GM15510 (cell line): ENCODE results near the gene NEDD9.

Experiments
- POLR2A ChIP-seq: IDR thresholded peaks from 3 replicates; pipeline ENCODE4 v1.6.1; 2011; ENCODE audit warnings: borderline replicate concordance; ENCODE audit not compliant: insufficient read length; ENCODE audit errors: extremely low read depth

Gene NEDD9

DNA sequence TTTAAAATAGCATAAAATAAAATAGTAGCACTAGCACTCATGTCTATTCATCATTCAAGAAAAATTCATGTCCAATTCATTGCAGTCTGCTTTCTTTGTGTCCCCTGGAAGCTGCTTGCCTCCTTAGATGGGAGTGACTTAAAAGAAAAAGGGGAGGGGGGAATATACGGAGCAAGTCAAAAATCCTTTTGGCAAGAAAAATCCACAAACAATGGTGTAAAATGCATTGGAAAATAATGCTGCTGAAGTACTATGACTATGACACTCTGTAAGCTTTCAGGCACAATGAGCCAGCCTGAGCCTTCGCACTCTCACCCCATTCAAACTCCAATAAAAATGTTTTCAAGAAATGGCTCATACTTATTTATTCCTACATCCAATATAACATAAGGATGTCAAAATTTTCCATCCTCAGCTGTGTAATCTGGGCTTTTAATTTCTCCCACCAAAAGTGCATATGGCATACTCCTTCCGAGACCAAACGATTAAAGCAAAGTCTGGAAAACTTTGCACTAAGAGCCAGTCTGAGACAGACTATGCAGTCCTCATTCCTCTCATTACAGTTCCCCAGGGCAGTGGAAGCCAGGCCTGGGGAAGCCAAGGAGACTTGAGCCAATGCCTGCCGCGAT, 790 bp downstream of the NEDD9 start:
- no peak for TF ChIP-seq POLR2A

DNA sequence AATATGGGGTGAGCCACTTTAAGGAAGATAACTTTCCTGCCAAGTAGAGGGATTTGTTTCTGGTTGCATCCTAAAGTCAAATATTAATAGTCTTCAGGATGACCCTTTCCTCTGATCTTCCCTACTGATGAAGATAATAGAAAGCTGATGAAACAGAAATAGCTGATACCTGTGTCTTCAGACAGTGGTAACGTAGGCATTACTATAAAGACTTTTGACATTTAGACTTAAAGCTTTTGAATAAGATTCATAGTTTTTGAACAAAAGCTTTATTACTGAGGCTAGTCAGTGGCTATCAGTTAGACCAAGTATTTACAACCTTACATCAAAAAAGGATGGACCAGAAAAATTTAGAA, 1.4 kb downstream of the NEDD9 start:
- no peak for TF ChIP-seq POLR2A

DNA sequence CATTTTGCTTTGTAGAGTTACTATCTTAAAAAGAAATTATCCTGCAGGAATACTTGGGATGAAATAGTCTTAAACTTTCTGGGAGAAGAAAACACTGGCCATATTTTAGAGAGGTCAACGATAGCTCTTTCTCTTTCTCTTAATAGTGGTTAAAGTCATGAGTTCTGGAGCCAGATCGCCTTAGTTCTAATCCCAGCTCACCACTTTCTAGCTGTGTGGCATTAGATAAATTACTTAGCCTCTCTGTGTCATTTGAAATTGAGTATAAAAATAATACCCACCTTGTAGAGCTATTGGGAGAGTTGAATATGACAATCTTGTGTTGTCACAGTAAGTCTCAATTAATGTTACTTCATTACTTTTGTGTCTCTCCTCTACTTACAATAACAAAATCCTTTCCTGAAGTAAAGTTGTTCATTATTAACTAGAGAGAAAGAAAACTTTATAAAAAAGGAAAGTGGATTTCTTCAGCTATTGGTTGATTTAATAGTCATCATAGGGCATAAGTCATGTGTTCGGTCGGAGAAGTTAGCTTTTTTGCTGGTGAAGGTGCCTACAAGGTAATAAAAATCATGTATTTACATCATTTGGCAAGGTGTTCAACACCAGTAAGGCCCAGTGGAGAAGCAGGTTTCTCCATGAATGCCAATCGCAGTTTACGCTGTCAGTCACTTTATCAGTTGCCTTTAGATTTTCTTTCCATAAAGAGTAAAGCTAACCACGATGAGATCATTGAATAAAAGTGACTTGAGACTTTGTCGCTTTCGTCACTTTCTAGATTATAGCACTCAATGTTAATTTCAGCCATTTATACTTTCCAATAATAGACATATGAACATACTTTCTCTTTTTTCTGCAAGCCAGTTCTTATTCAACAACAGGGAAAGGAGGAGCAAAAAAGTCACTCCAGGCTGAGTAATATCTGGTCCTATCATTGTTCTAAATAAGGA, 2.0 kb downstream of the NEDD9 start:
- no peak for TF ChIP-seq POLR2A

DNA sequence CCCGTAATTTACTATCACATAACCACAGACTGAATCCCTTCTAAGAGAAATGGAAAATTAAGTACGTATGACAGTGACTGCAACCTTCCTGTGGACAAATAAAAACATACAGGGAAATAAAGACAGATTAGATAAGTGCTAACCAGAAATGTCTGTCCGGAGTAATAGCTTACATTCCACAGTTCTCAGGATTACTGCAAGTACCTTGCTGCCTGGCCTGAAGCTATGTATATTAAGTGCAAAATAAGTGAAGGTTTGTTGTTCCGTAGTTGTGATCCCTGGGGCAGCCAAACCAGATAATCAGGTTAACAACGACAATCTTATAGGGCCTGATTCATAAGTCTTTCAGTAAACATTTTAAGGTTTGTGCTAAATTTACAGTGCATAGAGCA, 2.8 kb downstream of the NEDD9 start:
- TF ChIP-seq POLR2A: no peak

DNA sequence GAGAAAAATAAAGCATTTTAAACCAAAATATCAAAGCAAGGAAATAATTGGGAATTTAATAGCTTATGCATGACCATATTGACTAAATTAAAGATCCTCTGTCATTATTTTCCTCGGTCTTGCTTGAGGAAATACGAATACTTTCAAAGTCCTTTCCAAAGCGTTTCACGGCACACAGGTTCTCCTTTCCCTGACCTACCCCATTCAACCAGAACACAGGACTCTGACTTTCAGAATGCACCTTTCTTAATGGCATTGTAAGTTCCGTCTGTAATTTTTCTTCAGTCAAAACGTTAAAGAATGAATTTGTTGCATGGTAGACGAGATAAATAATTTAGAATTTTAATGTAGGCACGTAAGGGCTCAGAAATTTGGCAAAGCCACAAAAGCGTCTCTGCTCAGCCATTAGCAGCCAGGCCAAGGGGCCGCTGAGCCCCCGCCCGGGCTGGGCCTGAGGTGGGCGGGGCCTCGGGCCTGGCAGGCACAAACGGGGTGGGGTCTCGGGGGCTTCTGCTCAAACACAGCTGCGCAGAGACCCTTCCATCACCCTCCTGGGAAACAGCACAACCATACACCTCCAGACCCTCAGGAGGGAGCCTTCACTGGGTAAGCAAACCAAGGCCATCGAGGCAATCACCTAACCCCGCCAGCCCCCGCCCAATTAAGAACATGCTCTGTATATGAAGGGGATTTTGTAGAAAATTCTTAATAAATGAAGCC, 3.4 kb downstream of the NEDD9 start:
- no peak for TF ChIP-seq POLR2A

DNA sequence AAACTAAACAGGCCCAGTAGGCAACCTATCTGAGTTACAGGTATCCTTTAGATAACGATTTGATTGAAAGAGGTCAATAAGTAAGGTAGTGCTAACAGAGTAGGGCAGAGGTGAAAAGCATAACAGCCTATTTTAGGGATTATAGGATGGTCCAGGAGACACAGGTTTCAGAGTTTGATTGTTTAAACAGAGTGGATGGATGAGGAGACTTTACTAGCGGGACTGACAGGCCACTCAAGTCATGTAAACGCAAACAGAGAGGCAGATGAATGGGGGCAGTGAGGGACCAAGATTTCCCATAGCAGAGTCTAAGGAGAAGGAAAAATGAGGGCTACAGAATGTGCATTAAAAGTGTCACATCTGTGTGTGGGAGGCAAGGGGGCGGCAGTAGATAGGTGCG, 4.8 kb downstream of the NEDD9 start:
- TF ChIP-seq POLR2A: no peak

DNA sequence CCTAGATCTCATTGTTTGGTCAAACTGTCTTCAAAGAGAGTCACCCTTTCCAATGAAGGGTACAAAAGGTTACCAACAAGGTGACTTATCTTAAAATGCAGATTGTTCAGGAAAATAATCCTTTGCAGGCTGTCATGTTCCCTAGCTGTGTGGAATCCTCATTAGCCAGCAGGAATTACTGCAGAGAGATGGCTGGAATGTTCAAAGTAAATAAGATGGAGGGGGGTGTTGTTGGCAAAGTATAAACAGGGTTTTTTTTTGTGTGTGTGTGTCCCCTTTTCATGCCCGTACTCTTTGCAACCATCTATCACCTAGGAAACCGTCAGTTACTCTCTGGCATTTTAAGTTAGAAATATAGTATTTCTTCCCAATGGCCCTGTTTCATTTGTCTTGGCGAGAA, 6.5 kb downstream of the NEDD9 start:
- no peak for TF ChIP-seq POLR2A

DNA sequence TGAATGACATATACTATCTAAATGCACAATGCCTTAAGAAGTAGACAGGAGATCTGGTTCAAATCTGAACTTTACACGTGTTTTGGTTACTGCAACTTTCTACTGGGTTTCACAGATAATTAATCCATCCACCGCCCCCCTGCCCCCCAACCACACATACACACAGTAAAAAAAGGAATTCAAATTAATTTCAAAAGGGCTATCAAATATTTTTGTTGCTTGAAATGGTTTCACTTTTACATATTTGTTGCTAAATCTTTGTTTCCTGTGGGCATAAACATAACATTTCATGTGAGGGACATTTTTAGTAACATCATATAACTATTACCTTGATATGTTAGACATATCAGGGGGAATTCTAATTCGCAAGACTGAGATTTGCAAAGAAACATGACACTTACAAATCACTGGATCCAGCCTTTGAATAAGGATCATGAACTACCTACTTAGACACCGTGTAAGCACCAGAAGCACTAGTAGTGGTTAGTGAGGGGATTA, 7.5 kb downstream of the NEDD9 start:
- TF ChIP-seq POLR2A: no peak

DNA sequence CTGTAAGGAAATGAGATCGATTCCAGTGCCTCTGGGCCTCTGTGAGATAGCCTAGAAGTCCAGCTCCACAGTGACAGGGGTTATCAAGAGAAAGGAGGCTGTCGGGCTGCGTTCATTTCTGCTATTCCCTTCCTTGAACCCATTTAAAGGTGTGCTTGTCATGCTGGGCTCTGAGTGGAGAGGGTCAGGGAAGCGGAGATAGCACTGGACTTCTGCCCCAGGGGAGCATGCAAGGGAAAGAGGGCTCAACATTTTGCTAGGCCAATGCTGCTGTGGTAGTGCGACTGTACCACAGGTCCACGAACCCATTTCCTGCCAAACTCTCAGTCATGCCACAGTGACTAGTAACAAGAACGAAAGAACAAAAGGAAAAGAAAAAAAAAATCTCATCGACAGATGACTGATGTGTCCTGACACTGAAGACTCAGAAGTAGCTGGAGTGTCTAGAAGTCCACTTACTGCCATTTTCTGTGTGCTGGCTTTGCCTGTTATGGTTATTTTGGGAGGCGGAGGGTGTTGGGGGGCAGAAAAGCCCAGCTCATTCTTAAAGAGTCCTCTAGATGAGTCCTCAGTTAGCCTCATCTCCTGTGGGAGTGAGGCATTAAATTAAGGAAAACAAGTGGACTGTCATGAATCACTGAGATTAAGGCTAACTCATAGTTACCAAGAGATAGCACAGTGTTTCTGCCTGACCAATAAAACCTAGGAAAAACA, 8.1 kb downstream of the NEDD9 start:
- no peak for TF ChIP-seq POLR2A

DNA sequence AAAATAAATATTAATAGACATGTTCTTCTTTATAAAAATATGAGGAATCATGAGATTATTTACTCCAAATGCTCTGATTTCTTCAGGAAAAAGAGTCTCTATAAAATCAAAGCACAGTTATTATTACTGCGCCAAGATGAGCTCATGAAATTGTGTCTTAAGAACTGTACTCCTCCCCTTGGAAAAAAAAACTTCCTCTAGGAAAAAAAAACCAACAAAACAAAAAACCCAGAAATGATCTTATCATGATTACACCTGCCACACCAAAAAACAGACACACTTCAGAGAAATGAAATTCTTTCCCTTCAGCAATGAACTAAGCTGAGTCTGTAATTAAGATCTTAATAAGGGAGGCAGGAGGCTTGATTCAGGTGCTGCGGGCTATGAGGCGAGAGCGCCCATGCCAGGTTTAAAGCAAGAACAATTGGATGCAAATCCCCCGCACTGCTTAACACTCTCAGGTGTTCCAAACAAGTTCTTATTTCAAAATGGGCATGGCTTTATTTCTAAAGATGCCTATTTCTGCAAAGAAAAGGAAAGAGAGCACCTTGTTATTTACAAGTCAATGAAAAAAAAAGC, 9.1 kb downstream of the NEDD9 start:
- TF ChIP-seq POLR2A: no peak

DNA sequence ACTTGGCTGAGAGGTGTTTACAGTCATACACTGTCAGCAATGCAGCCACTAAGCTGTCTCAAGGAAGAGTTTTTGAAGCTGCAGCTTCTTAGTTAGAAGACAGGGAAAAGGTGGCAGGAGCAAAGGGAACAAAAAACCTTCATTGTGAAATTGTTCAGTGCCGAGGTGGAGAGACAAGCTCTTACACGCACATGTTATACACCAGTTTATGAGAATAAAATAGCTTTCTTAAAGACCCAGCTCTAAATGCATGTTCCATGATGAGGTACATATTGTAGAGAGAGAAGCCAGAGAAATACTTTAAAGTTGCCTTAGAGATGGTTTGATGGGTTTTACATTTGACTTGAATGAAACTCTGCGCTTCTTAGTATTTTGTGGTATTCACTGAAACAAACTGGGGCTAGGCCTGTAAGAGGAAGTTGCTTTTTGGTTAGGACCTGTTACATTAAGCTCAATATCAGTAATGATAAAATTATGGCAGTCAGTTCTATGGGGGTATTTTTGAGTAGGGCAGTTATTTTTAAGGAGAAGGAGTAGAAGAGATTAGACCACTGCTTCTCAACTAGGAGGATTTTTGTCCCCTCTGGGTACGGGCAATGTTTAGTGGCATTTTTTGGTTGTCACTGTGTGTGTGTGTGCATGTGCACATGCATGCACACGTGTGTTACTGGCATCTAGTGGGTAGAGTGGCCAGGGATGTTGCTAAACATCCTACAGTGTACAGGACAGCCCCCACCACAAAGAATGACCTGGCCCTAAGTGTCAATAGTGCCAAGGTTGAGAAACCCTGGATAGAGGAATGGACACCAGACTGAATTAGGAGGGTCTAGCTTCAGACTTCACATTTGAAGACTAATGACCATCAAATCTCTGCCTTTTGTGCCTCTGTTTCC, 9.8 kb downstream of the NEDD9 start:
- TF ChIP-seq POLR2A: no peak

DNA sequence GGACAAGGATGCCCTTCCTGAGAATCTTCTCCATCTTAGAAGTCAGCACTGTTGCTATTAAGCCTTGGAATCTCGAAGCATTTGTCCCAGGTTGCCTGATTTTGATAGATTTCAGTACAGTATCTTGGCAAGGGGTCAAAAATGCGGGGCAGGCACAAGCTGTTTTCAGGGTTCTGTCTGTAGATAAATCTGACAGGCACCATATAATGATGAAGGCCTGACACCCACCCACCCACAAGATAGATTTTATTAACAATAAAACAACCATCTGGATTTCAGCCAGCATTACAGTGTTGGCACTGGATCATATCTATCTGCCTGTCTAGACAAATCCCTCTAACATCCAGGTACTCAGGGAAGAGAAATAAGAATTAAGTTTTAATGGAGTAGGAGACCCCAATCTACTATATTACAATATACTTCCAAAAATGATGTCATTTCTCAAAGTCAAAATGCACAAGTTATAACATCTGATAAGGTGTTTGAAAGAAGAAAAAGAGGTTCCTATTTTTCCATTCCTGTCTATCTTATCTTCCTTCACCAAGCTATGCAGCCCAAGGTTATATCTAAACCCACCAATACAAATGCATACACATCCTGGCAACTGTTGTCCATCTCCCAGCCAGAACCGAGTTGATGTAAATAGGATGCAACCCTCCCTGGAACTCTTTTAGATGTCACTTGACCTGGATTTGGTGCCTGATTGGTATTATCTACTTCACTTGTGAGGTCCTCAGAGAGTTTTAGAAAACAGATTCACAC, 10.7 kb downstream of the NEDD9 start:
- TF ChIP-seq POLR2A: no peak

DNA sequence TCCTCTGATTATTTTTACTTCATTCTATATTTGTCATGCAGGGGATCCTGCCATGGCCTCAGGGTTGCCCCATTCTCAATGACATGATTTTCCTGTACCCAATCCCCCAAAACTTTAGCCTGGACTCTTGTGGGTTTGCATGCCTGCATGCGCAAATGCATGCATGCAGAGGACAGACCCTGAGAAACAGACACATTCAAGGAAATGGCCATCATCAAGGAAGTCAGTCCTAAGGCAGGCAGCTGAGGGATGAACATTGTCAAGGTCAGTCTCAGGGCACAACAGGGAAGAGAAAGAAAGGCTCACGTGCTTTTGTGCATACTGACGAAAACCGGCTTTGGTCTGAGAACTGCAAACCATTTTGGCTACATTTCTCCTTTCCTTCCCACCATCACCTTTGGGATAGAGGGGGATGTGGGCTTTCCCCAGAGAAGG, 13.1 kb downstream of the NEDD9 start:
- TF ChIP-seq POLR2A: no peak
